Fibroblast of pulmonary artery (primary cell): ENCODE results near the gene KIF2C.

Experiments used
- DNase-seq: peaks from one replicate; pipeline ENCODE4 v3.0.0-alpha.2; 2010; ENCODE audit warnings: low read depth
- H3K4me3 ChIP-seq: replicated peaks from 2 replicates; pipeline ENCODE4 v1.5.1; 2011; ENCODE audit warnings: low read depth, mild to moderate bottlenecking, control low read depth, low read length, moderate library complexity
- TF ChIP-seq, protein P1 (sequence below): IDR thresholded peaks from 2 replicates; pipeline ENCODE4 v1.5.1; 2011; ENCODE audit warnings: mild to moderate bottlenecking, control low read depth, low read length, inconsistent platforms; ENCODE audit errors: missing control alignments

Gene KIF2C

DNA sequence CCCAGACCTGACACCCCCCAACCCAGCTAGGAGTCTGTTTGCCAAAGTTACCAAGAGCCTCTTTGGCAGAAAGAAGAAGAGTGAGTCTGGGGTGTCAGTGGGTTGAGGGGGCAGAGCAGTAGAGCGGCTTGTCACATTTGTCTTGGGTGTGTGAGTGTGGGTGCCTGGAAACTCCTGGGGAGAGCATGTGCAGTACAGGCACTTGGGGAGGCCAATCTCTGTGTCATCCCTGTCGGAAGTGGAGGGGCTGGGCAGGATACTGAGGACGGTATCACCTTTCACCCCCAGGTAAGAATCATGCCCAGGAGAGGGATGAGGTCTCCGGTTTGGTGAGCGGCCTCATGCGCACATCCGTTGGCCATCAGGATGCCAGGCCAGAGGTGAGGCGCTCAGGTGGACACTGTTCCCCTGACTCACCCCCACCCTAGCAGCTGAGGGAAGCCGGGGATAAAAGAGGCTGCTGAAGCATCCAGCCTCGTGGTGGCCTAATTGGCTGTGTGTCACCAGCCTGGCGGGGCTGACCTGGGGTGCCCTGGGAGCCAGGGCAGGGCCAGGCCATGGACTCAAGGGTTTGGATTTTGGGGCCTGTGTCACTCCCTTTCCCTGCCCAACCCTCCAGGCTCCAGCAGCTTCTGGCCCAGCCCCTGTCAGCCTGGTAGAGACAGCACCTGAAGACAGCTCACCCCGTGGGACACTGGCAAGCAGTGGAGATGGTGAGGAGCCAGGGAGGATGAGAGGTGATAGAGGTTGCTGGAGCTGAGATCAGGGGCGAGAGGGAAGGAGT lies 63.9 kb downstream of the KIF2C start:
- peak overlapping the region; percentile 87 for H3K4me3 ChIP-seq
- TF ChIP-seq, protein P1, sequence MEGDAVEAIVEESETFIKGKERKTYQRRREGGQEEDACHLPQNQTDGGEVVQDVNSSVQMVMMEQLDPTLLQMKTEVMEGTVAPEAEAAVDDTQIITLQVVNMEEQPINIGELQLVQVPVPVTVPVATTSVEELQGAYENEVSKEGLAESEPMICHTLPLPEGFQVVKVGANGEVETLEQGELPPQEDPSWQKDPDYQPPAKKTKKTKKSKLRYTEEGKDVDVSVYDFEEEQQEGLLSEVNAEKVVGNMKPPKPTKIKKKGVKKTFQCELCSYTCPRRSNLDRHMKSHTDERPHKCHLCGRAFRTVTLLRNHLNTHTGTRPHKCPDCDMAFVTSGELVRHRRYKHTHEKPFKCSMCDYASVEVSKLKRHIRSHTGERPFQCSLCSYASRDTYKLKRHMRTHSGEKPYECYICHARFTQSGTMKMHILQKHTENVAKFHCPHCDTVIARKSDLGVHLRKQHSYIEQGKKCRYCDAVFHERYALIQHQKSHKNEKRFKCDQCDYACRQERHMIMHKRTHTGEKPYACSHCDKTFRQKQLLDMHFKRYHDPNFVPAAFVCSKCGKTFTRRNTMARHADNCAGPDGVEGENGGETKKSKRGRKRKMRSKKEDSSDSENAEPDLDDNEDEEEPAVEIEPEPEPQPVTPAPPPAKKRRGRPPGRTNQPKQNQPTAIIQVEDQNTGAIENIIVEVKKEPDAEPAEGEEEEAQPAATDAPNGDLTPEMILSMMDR = no peak
- no peak for DNase-seq

DNA sequence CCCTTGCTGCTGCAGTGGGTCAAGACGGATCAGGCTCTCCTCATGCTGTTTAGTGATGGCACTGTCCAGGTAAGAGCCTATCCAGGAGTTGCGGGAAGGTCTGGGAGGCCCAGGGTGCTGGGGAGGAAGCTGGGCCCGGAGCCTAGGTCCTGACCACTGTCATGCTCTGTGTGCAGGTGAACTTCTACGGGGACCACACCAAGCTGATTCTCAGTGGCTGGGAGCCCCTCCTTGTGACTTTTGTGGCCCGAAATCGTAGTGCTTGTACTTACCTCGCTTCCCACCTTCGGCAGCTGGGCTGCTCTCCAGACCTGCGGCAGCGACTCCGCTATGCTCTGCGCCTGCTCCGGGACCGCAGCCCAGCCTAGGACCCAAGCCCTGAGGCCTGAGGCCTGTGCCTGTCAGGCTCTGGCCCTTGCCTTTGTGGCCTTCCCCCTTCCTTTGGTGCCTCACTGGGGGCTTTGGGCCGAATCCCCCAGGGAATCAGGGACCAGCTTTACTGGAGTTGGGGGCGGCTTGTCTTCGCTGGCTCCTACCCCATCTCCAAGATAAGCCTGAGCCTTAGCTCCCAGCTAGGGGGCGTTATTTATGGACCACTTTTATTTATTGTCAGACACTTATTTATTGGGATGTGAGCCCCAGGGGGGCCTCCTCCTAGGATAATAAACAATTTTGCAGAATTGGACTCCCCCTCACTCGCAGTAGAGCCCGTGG lies 65.8 kb downstream of the KIF2C start:
- TF ChIP-seq, protein P1 = no peak
- H3K4me3 ChIP-seq = no peak overlapping the region
- no peak for DNase-seq

DNA sequence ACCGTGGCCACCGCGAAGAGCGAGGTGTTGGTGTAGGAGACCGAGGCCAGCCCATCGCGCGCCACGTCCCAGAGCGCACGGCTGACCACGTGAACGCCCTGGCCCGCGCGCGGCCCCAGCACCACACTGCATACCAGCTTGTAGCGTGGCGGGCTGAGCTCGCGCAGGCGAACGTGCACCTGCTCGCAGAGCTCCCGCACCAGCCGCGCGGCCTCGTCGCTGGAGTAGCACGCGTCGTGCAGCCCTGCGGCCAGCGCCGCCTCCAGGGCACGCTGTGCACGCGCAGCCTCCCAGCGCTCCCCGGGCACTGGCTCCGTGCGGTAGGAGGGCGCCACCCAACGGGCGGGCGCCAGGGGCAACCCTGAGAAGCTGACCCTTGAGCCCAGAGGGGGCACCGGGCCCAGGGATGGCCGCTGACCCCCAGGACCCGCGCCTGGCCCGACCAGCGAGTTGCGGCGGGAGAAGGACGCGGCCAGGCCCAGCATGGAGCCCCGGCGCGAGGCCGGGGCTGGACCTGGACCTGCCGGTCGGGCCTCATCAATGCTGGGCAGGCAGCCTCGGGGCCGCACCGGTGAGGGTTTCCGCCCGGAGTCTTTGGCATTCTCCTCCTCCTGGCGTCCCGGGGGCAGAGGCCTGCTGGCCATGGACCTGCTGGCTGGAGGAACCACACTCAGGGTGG lies 66.5 kb downstream of the KIF2C start:
- no peak for DNase-seq
- no peak overlapping the region for H3K4me3 ChIP-seq
- TF ChIP-seq, protein P1 = no peak

DNA sequence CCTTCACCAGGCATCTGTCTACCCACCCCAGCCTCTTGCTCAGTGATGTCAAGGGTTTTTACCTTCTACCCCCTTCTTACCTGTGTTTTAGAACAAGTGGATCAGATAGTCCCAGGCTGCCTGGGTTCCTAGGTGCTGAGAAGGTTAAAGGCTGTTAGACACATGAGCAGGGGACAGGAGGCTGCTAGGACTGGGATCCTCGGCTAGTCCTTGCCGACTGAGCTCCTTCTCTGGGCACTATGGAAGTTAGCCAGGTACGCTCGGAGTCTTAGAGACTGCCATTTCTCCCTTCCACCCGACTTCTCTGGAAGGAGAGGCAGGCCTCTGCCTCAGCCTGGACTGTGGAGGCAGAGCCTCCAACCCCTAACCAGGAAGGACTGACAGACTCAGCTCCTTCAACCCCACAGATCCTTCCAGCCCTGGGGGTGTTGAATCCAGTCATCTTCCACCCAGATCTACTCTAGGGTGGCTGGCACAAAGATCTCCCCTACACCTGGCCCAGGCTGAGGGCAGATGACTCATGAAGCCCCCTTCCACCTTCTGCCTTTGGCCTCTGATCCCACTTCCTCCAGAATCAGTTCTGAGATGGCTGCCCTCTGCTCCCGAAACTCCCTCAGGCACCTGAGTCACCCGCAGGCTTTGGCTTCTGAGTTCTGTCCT lies 67.2 kb downstream of the KIF2C start, which contains the start of gene DYNLT4:
Gene DYNLT4 (minus strand): TSS at position 648 of the 660 bp plus-strand sequence. CDS start 683 bp downstream, outside the sequence.
- no peak for DNase-seq
- H3K4me3 ChIP-seq = peak within 1 kb of the TSS; percentile 67
- TF ChIP-seq, protein P1 = no peak

DNA sequence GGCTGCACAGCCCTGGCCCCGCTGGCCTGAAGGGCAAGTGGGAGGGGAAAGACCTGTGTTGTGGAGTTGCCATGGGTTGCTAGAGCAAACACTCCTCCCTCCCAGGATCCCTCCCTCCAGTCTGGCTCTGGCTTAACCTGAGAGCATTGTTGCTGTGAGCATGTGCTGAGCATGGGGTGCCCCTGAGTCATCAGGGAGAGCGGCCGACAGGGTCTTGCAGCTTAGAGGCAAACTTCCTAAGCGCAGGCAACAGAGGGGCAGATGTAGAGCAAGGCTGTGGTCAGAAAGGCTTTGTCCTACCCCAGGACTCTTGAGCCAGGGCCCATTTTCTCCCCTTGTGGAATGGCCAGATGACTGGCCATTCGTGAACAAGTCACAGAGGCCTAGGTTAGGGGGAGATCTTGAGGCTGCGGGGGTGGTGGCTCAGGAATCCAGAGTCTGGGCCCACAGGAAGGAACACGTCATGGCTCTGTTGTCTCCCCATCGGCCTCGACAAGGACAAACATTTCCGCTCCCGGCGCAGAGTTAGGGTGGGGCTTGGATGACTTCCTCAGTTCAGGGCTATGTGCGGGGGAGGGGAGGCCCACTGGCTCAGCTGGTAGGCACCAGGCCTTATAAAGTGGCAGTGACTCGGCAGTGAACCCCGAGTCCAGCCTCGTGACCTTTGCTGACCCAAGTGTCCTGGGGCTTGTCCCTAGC lies 67.9 kb downstream of the KIF2C start:
- peak; percentile 100 for DNase-seq
- H3K4me3 ChIP-seq = peak overlapping the region; percentile 67
- TF ChIP-seq, protein P1 = no peak
